Stimulated activated CD8-positive, alpha-beta memory T cell treated with anti-CD3 and anti-CD28 coated beads, Interleukin-4, amount 100 ng/mL, for 24 hours (primary cell): ENCODE data around the gene ABCC11.
"Not testable (repeated sequence)": the region's sequence is repeated elsewhere in the genome, so short reads cannot be mapped to it uniquely, and the experiment has no call there.

ENCODE experiments used
- DNase-seq: peaks from one replicate; pipeline ENCODE4 v3.0.0-alpha.2; 2020; ENCODE audit warnings: low read depth

Gene ABCC11

GRCh38 chr16:48201515-48202201 lies 45.7 kb downstream of the ABCC11 start:
- DNase-seq = no peak

- DNase-seq = no peak
Measured at GRCh38 chr16:48197294-48197693, 50.0 kb downstream of the ABCC11 start.

- DNase-seq = no peak
Measured at GRCh38 chr16:48194828-48195556, 52.3 kb downstream of the ABCC11 start.

- no peak for DNase-seq
Measured at GRCh38 chr16:48193846-48194245, 53.5 kb downstream of the ABCC11 start.

- DNase-seq = no peak
Measured at GRCh38 chr16:48188449-48189102, 58.8 kb downstream of the ABCC11 start.

- DNase-seq = no peak
Measured at GRCh38 chr16:48187779-48188178, 59.6 kb downstream of the ABCC11 start.

- DNase-seq = no peak
Measured at GRCh38 chr16:48184681-48185080, 62.7 kb downstream of the ABCC11 start.

- no peak for DNase-seq
Measured at GRCh38 chr16:48182979-48183537, 64.3 kb downstream of the ABCC11 start.

GRCh38 chr16:48181746-48182520 lies 65.4 kb downstream of the ABCC11 start:
- not testable (repeated sequence) for DNase-seq

- DNase-seq = no peak
Measured at GRCh38 chr16:48180868-48181480, 66.4 kb downstream of the ABCC11 start.

GRCh38 chr16:48176635-48177408 lies 70.5 kb downstream of the ABCC11 start:
- no peak for DNase-seq

GRCh38 chr16:48173889-48174288 lies 73.5 kb downstream of the ABCC11 start:
- DNase-seq = no peak

GRCh38 chr16:48172682-48173081 lies 74.7 kb downstream of the ABCC11 start:
- DNase-seq = no peak

- no peak for DNase-seq
Measured at GRCh38 chr16:48169896-48170295, 77.4 kb downstream of the ABCC11 start.

- DNase-seq = no peak
Measured at GRCh38 chr16:48168075-48168474, 79.3 kb downstream of the ABCC11 start.

GRCh38 chr16:48166617-48167016 lies 80.7 kb downstream of the ABCC11 start:
- not testable (repeated sequence) for DNase-seq

- DNase-seq = no peak
Measured at GRCh38 chr16:48165961-48166578, 81.3 kb downstream of the ABCC11 start.

- peak; percentile 46 for DNase-seq
Measured at GRCh38 chr16:48164907-48165715, 82.2 kb downstream of the ABCC11 start.

GRCh38 chr16:48162839-48163410 lies 84.4 kb downstream of the ABCC11 start:
- no peak for DNase-seq
